ENCODE measurements around the gene KLHL13.
"Not testable (repeated sequence)": the region's sequence is repeated elsewhere in the genome, so short reads cannot be mapped to it uniquely, and the experiment has no call there.

The KLHL13 gene

DNA sequence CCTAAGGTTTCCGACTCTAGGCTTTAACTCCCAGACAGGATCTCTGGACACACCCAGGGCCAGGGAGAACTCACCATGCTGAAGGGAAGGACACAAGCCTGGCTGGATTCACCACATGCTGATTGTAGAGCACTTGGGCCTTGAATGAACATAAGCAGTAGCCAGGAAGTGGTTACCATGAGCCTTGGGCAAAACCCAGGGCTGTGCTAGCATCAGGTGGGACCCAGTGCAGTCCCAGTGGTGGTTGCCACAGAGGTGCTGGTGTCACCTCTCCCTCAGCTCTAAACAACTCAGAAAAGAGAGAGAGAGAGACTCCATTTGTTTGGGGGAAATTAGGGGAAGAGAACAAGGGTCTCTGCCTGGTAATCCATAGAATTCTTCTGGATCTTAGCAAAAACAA lies 77.0 kb downstream of the KLHL13 start:
- H3K9me3 ChIP-seq (ENCODE audit: control insufficient read depth, low read length): no peaks in the 10 kb centered on the region
- no peak for DNase-seq
- no peaks in the 10 kb centered on the region for H3K27me3 ChIP-seq (replicated peaks; ENCODE audit: control insufficient read depth, insufficient read depth, low read length, poor library complexity, severe bottlenecking)
- no peaks in the 10 kb centered on the region for H3K36me3 ChIP-seq (ENCODE audit: control insufficient read depth, insufficient read depth, low read length)
- H3K4me1 ChIP-seq (ENCODE audit: control insufficient read depth, insufficient read depth, low read length, poor library complexity, severe bottlenecking): no peaks in the 10 kb centered on the region
- H3K27ac ChIP-seq (ENCODE audit: insufficient read depth, low read length, poor library complexity, severe bottlenecking): no peak overlapping the region
- no peak overlapping the region for H3K4me3 ChIP-seq (ENCODE audit: insufficient read depth, low read depth, low read length, poor library complexity, severe bottlenecking)

- H3K27me3 ChIP-seq (replicated peaks; ENCODE audit: control insufficient read depth, insufficient read depth, low read length, poor library complexity, severe bottlenecking): no peaks in the 10 kb centered on the region
- no peak overlapping the region for H3K27ac ChIP-seq (ENCODE audit: insufficient read depth, low read length, poor library complexity, severe bottlenecking)
These were observed 77.8 kb downstream of the KLHL13 start for GRCh38 chrX:118038614-118039365.

GRCh38 chrX:118026631-118027030 lies 90.0 kb downstream of the KLHL13 start:
- Histone ChIP-seq H3K27ac (ENCODE audit: insufficient read depth, low read length, poor library complexity, severe bottlenecking) (no peak overlapping the region), H3K9me3 (ENCODE audit: control insufficient read depth, low read length) (no peaks in the 10 kb centered on the region), H3K27me3 (replicated peaks; ENCODE audit: control insufficient read depth, insufficient read depth, low read length, poor library complexity, severe bottlenecking) (no peaks in the 10 kb centered on the region), H3K36me3 (ENCODE audit: control insufficient read depth, insufficient read depth, low read length) (no peaks in the 10 kb centered on the region), H3K4me1 (ENCODE audit: control insufficient read depth, insufficient read depth, low read length, poor library complexity, severe bottlenecking) (no peaks in the 10 kb centered on the region), H3K4me3 (ENCODE audit: insufficient read depth, low read depth, low read length, poor library complexity, severe bottlenecking) (no peak overlapping the region)
- no peak for DNase-seq

More at GRCh38 chrX:118038614-118039365, 77.8 kb downstream of the KLHL13 start:
- H3K36me3 ChIP-seq (ENCODE audit: control insufficient read depth, insufficient read depth, low read length): no peaks in the 10 kb centered on the region
- H3K9me3 ChIP-seq (ENCODE audit: control insufficient read depth, low read length): no peaks in the 10 kb centered on the region
- DNase-seq: no peak
- no peaks in the 10 kb centered on the region for H3K4me1 ChIP-seq (ENCODE audit: control insufficient read depth, insufficient read depth, low read length, poor library complexity, severe bottlenecking)
- H3K4me3 ChIP-seq (ENCODE audit: insufficient read depth, low read depth, low read length, poor library complexity, severe bottlenecking): no peak overlapping the region

- DNase-seq: no peak
- no peaks in the 10 kb centered on the region for H3K9me3 ChIP-seq (ENCODE audit: control insufficient read depth, low read length)
- H3K27me3 ChIP-seq (replicated peaks; ENCODE audit: control insufficient read depth, insufficient read depth, low read length, poor library complexity, severe bottlenecking): no peaks in the 10 kb centered on the region
- H3K36me3 ChIP-seq (ENCODE audit: control insufficient read depth, insufficient read depth, low read length): no peaks in the 10 kb centered on the region
- no peaks in the 10 kb centered on the region for H3K4me1 ChIP-seq (ENCODE audit: control insufficient read depth, insufficient read depth, low read length, poor library complexity, severe bottlenecking)
- no peak overlapping the region for H3K4me3 ChIP-seq (ENCODE audit: insufficient read depth, low read depth, low read length, poor library complexity, severe bottlenecking)
- H3K27ac ChIP-seq (ENCODE audit: insufficient read depth, low read length, poor library complexity, severe bottlenecking): no peak overlapping the region
These were observed 91.4 kb downstream of the KLHL13 start for GRCh38 chrX:118025226-118025625.

DNA sequence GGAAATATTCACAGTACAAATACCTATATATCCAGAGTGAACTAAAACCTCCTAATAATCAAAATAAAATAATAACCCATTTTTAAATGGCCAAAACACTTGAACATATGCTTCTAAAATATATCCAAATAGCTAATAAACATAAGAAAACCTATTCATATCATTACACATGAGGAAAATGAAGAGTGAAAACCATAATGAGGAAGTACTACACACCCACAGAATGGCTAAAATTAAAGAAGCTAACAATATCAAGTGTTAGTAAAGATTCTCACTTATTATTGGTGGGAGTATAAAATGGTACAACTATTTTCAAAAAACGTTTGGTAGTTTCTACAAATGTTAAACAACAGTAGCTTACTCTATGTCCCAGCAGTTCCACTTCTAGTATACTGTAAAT lies 92.1 kb downstream of the KLHL13 start:
- no peak overlapping the region for H3K27ac ChIP-seq (ENCODE audit: insufficient read depth, low read length, poor library complexity, severe bottlenecking)
- H3K9me3 ChIP-seq (ENCODE audit: control insufficient read depth, low read length): no peaks in the 10 kb centered on the region
- no peaks in the 10 kb centered on the region for H3K27me3 ChIP-seq (replicated peaks; ENCODE audit: control insufficient read depth, insufficient read depth, low read length, poor library complexity, severe bottlenecking)
- H3K4me3 ChIP-seq (ENCODE audit: insufficient read depth, low read depth, low read length, poor library complexity, severe bottlenecking): no peak overlapping the region
- no peaks in the 10 kb centered on the region for H3K4me1 ChIP-seq (ENCODE audit: control insufficient read depth, insufficient read depth, low read length, poor library complexity, severe bottlenecking)
- no peak for DNase-seq
- no peaks in the 10 kb centered on the region for H3K36me3 ChIP-seq (ENCODE audit: control insufficient read depth, insufficient read depth, low read length)

- no peaks in the 10 kb centered on the region for H3K27me3 ChIP-seq (replicated peaks; ENCODE audit: control insufficient read depth, insufficient read depth, low read length, poor library complexity, severe bottlenecking)
- H3K36me3 ChIP-seq (ENCODE audit: control insufficient read depth, insufficient read depth, low read length): no peaks in the 10 kb centered on the region
- H3K4me3 ChIP-seq (ENCODE audit: insufficient read depth, low read depth, low read length, poor library complexity, severe bottlenecking): no peak overlapping the region
- DNase-seq: no peak
- no peaks in the 10 kb centered on the region for H3K9me3 ChIP-seq (ENCODE audit: control insufficient read depth, low read length)
- H3K4me1 ChIP-seq (ENCODE audit: control insufficient read depth, insufficient read depth, low read length, poor library complexity, severe bottlenecking): no peaks in the 10 kb centered on the region
- H3K27ac ChIP-seq (ENCODE audit: insufficient read depth, low read length, poor library complexity, severe bottlenecking): no peak overlapping the region
These were observed 93.9 kb downstream of the KLHL13 start for GRCh38 chrX:118022753-118023152.

DNA sequence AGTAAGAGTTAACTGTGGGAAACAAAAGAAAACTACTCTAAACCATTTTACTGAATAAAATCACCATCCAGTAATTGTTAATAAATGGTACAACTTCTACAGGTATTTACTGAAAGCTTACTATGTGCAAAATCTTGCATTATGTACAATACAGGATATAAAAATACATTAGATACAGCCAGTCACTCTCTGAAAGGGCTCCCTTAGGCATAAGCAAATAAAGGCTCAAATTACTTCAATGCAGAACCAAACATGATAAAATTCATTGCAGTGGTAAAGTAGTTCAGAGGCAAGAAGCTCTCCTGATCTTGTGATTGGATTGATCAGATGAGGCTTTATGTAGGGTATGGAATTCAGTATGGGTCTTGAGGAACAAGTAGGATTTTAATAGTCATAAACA lies 100.2 kb downstream of the KLHL13 start:
- H3K9me3 ChIP-seq (ENCODE audit: control insufficient read depth, low read length): no peaks in the 10 kb centered on the region

DNA sequence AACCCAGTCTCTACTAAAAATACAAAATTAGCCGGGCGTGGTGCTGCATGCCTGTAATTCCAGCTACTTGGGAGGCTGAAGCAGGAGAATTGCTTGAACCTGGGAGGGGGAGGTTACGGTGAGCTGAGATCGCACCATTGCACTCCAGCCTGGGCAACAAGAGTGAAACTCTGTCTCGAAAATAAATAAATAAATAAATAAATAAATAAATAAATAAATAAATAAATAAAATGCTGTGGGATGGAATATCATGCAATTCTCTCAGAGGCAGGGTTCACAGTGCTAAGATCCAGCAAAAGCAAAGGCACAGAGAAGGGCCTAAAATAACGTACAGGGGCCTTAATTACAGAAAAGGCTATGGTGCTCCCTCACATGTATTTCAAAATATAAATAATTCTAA lies 114.2 kb downstream of the KLHL13 start:
- not testable (repeated sequence) for H3K36me3 ChIP-seq (ENCODE audit: control insufficient read depth, insufficient read depth, low read length); H3K27ac ChIP-seq (ENCODE audit: insufficient read depth, low read length, poor library complexity, severe bottlenecking); H3K4me3 ChIP-seq (ENCODE audit: insufficient read depth, low read depth, low read length, poor library complexity, severe bottlenecking); H3K4me1 ChIP-seq (ENCODE audit: control insufficient read depth, insufficient read depth, low read length, poor library complexity, severe bottlenecking); H3K9me3 ChIP-seq (ENCODE audit: control insufficient read depth, low read length); H3K27me3 ChIP-seq (replicated peaks; ENCODE audit: control insufficient read depth, insufficient read depth, low read length, poor library complexity, severe bottlenecking); DNase-seq

More for the DNA sequence above, 100.2 kb downstream of the KLHL13 start:
- Histone ChIP-seq H3K4me1 (ENCODE audit: control insufficient read depth, insufficient read depth, low read length, poor library complexity, severe bottlenecking) (no peaks in the 10 kb centered on the region), H3K4me3 (ENCODE audit: insufficient read depth, low read depth, low read length, poor library complexity, severe bottlenecking) (no peak overlapping the region), H3K27ac (ENCODE audit: insufficient read depth, low read length, poor library complexity, severe bottlenecking) (no peak overlapping the region), H3K36me3 (ENCODE audit: control insufficient read depth, insufficient read depth, low read length) (no peaks in the 10 kb centered on the region), H3K27me3 (replicated peaks; ENCODE audit: control insufficient read depth, insufficient read depth, low read length, poor library complexity, severe bottlenecking) (no peaks in the 10 kb centered on the region)
- DNase-seq: no peak

GRCh38 chrX:118000518-118000917 lies 116.1 kb downstream of the KLHL13 start:
- H3K27ac ChIP-seq (ENCODE audit: insufficient read depth, low read length, poor library complexity, severe bottlenecking): no peak overlapping the region
- no peaks in the 10 kb centered on the region for H3K27me3 ChIP-seq (replicated peaks; ENCODE audit: control insufficient read depth, insufficient read depth, low read length, poor library complexity, severe bottlenecking)
- H3K9me3 ChIP-seq (ENCODE audit: control insufficient read depth, low read length): no peaks in the 10 kb centered on the region
- no peak overlapping the region for H3K4me3 ChIP-seq (ENCODE audit: insufficient read depth, low read depth, low read length, poor library complexity, severe bottlenecking)
- H3K4me1 ChIP-seq (ENCODE audit: control insufficient read depth, insufficient read depth, low read length, poor library complexity, severe bottlenecking): no peaks in the 10 kb centered on the region
- no peak for DNase-seq
- H3K36me3 ChIP-seq (ENCODE audit: control insufficient read depth, insufficient read depth, low read length): no peaks in the 10 kb centered on the region

DNA sequence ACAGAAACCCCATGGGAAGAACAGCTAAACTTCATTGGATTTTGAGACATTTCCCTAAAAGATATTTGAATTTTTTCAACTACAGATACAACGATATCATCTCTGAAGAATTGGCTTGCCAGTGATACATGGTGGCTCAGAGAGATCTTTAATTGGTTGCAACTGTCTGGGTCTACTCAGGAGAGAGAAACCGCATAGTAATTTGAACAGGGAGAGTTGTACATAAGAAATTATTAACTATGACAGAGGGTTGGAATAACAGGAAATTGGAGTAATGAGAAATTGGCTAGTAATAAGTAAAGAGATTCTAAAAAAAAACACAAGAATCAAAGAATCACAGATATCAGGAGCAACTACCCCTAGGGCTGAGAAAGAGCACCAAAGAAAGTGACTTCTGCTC lies 118.4 kb downstream of the KLHL13 start:
- Histone ChIP-seq H3K4me1 (ENCODE audit: control insufficient read depth, insufficient read depth, low read length, poor library complexity, severe bottlenecking) (no peaks in the 10 kb centered on the region), H3K9me3 (ENCODE audit: control insufficient read depth, low read length) (no peaks in the 10 kb centered on the region), H3K27me3 (replicated peaks; ENCODE audit: control insufficient read depth, insufficient read depth, low read length, poor library complexity, severe bottlenecking) (no peaks in the 10 kb centered on the region), H3K27ac (ENCODE audit: insufficient read depth, low read length, poor library complexity, severe bottlenecking) (no peak overlapping the region), H3K36me3 (ENCODE audit: control insufficient read depth, insufficient read depth, low read length) (no peaks in the 10 kb centered on the region), H3K4me3 (ENCODE audit: insufficient read depth, low read depth, low read length, poor library complexity, severe bottlenecking) (no peak overlapping the region)
- no peak for DNase-seq
